ENCODE data around the gene CD84.

DNA sequence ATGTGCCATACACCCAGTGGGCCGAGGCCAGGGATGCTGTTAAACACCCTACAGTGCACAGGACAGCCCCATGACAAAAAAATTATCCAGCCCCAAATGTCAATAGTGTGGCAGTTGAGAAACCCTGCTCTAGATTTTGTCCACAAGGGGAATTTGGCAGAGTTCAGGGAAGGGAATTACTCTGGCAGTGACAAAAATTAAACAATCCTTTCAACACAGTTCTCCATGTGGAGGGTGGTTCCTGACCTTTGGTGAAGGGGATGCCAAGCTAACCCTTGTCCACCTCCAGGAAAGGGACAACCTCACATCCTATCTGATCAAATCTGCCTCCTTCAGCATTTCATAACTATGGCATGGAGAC, 28.4 kb upstream of the CD84 start:
- TF ChIP-seq, protein P1, sequence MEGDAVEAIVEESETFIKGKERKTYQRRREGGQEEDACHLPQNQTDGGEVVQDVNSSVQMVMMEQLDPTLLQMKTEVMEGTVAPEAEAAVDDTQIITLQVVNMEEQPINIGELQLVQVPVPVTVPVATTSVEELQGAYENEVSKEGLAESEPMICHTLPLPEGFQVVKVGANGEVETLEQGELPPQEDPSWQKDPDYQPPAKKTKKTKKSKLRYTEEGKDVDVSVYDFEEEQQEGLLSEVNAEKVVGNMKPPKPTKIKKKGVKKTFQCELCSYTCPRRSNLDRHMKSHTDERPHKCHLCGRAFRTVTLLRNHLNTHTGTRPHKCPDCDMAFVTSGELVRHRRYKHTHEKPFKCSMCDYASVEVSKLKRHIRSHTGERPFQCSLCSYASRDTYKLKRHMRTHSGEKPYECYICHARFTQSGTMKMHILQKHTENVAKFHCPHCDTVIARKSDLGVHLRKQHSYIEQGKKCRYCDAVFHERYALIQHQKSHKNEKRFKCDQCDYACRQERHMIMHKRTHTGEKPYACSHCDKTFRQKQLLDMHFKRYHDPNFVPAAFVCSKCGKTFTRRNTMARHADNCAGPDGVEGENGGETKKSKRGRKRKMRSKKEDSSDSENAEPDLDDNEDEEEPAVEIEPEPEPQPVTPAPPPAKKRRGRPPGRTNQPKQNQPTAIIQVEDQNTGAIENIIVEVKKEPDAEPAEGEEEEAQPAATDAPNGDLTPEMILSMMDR (IDR thresholded peaks at IDR 0.05), result no peak
- TF ChIP-seq POLR2A (IDR thresholded peaks at IDR 0.05), result no peak

All from adrenal gland (tissue), 5 donors.